ENCODE measurements around the gene ATG13. TPM values are rescaled to one million over a fixed set of nuclear protein-coding genes. Genes with fewer than 3 reads are reported as not detected.
A peak's percentile ranks its signal among the peaks of the same experiment; 100 is the strongest.

ATG13 gene
- total and polyA plus RNA-seq, 7 donors = 16.8 to 50.7 (median 32.7) TPM

DNA sequence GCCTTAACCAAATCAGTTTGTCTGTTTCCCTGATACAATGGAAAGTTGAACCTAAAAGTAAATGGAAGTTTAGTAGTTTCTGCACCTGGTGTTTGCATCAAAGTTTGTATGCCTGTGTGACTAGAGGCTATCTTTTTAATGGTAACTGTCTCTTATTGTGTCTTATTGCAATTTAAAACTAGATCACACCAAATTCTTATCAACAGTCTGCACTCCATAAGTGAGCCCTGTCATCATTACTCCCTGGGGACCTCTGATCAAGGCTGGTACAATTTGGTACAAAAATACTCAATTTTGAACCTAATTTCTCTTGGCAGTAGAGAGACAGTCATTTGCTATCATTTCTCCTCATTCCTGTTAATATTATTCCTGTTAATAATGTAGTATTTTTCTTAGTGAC lies 45.0 kb downstream of the ATG13 start:
- DNase-seq (no peak), ATAC-seq (no peak)
- Histone ChIP-seq H3K27me3 (ENCODE audit: insufficient read depth in 3 of 3, low read length in 2 of 3) (no peaks in the 10 kb centered on the region), H3K27ac (no peak overlapping the region), H3K4me3 (no peak overlapping the region), H3K36me3 (ENCODE audit: insufficient read depth in 1 of 2, low read depth in 1 of 2) (peaks cover 5 to 99% of the 10 kb centered on the region in 2 donors), H3K4me1 (no peaks in the 10 kb centered on the region), H3K9me3 (no peaks in the 10 kb centered on the region)
- intact Hi-C loops (cut with DNase I) = loop anchor here in 1 of 2 donors (10.0 kb wide), 1 partner anchor 102 kb away; no protein-coding TSS in a partner anchor
- TF ChIP-seq, protein P1, sequence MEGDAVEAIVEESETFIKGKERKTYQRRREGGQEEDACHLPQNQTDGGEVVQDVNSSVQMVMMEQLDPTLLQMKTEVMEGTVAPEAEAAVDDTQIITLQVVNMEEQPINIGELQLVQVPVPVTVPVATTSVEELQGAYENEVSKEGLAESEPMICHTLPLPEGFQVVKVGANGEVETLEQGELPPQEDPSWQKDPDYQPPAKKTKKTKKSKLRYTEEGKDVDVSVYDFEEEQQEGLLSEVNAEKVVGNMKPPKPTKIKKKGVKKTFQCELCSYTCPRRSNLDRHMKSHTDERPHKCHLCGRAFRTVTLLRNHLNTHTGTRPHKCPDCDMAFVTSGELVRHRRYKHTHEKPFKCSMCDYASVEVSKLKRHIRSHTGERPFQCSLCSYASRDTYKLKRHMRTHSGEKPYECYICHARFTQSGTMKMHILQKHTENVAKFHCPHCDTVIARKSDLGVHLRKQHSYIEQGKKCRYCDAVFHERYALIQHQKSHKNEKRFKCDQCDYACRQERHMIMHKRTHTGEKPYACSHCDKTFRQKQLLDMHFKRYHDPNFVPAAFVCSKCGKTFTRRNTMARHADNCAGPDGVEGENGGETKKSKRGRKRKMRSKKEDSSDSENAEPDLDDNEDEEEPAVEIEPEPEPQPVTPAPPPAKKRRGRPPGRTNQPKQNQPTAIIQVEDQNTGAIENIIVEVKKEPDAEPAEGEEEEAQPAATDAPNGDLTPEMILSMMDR (IDR thresholded peaks at IDR 0.05) = no peak

DNA sequence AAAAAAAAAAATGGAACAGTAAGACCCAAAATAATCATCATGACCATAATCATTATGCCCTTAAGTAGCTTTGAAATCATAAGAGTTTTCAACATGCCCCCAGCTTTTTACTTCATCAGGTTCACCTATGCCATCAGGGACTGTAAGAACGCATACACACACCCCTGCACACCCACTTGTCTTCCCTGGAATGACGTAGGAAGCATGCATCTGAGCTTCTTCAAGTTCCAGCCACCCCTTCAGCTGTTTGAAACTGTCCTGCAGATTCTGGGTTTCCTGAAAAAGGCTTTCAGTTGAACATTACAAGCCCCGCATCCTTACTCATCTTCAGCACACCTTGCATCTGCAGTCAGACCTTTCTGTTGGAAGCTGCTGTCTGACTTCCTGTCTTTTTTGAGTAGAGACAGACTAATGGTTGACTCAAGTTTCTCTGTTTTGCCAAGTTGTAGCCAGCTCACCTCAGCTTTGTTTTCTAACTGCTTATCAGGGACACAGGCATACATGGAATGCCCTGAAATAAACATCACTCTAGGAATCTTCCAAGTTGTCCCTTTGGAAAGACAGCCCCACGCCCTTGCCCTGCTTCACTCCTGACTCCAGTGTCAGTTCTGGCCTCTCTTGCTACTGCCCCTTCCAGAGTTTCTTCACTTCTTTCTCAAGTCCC lies 46.1 kb downstream of the ATG13 start:
- Histone ChIP-seq H3K4me3 (no peak overlapping the region), H3K9me3 (no peaks in the 10 kb centered on the region), H3K4me1 (no peaks in the 10 kb centered on the region), H3K27ac (no peak overlapping the region), H3K36me3 (ENCODE audit: insufficient read depth in 1 of 2, low read depth in 1 of 2) (peaks cover 6 to 99% of the 10 kb centered on the region in 2 donors), H3K27me3 (ENCODE audit: insufficient read depth in 3 of 3, low read length in 2 of 3) (no peaks in the 10 kb centered on the region)
- ATAC-seq = no peak
- 80 to 90% (median 82%) methylated on average over 4 of the region's 4 CpGs for WGBS, 3 donors
- TF ChIP-seq, protein P1 (IDR thresholded peaks at IDR 0.05) = no peak
- intact Hi-C loops (cut with DNase I) = loop anchor here in 1 of 2 donors (10.0 kb wide), 1 partner anchor 101 kb away; no protein-coding TSS in a partner anchor
- no peak for DNase-seq

DNA sequence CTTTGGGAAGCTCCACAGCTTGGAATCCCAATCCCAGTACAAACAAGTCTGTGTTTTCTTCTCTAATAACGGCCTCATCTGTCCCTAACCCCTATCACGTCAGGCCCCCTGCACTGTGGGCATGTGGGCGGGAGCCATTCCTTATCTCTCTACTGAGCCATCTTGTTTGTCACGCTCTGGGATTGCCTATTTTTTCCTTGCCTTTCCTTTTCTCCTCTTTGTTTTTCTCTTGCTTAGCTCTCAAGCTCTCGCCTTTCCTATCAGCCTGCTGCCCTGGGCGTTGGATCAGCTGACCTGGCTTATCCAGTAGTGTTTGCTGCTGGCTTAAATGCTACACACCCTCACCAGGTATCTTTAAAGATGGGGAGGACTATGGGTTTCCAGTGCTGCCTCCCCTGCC lies 47.3 kb downstream of the ATG13 start:
- Histone ChIP-seq H3K27ac (no peak overlapping the region), H3K4me1 (no peaks in the 10 kb centered on the region), H3K9me3 (no peaks in the 10 kb centered on the region), H3K4me3 (no peak overlapping the region), H3K36me3 (ENCODE audit: insufficient read depth in 1 of 2, low read depth in 1 of 2) (peaks cover 6 to 99% of the 10 kb centered on the region in 2 donors), H3K27me3 (ENCODE audit: insufficient read depth in 3 of 3, low read length in 2 of 3) (no peaks in the 10 kb centered on the region)
- DNase-seq (no peak), ATAC-seq (no peak)
- intact Hi-C loops (cut with DNase I) = loop anchor here in 1 of 2 donors (10.0 kb wide), 1 partner anchor 100 kb away; no protein-coding TSS in a partner anchor
- TF ChIP-seq, protein P1 (IDR thresholded peaks at IDR 0.05) = no peak
- 70 to 82% (median 72%) methylated on average over 6 of the region's 6 CpGs for WGBS, 3 donors

DNA sequence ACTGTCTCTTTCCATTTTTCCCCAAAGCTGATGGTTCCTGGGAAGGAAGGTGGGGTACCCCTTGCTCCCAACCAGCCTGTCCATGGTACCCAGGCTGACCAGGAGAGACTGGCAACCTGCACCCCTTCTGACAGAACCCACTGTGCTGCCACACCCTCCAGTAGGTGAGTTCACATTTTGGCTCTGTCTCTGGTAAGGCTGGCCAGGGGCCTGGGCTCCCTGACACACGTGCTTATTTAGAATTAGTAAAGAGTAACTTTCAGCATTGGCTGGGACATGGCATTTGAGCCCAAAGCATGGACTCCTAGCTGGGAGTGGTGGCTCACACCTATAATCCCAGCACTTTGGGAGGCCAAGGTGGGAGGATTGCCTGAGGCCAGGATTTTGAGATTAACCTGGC lies 48.0 kb downstream of the ATG13 start:
- Histone ChIP-seq H3K27ac (peak overlapping the region; percentile 16), H3K36me3 (ENCODE audit: insufficient read depth in 1 of 2, low read depth in 1 of 2) (peaks cover 9 to 96% of the 10 kb centered on the region in 2 donors), H3K9me3 (no peaks in the 10 kb centered on the region), H3K4me1 (no peaks in the 10 kb centered on the region), H3K4me3 (no peak overlapping the region), H3K27me3 (ENCODE audit: insufficient read depth in 3 of 3, low read length in 2 of 3) (no peaks in the 10 kb centered on the region)
- DNase-seq = no peak
- intact Hi-C loops (cut with DNase I) = loop anchor here in 1 of 2 donors (10.0 kb wide), 1 partner anchor 99 kb away; no protein-coding TSS in a partner anchor
- TF ChIP-seq, protein P1 (IDR thresholded peaks at IDR 0.05) = no peak
- WGBS, 3 donors = 59 to 92% (median 65%) methylated on average over 1 of the region's 1 CpG
- no peak for ATAC-seq
